ENCODE measurements around the gene EGFL8.

- no peak for TF ChIP-seq CTCF (IDR thresholded peaks at IDR 0.05)
- TF ChIP-seq POLR2A (IDR thresholded peaks at IDR 0.05): no peak
These were observed 46.9 kb upstream of the EGFL8 start for GRCh38 chr6:32117461-32117860.
